Measurements from ENCODE around the gene KCNT1.

KCNT1 gene

DNA sequence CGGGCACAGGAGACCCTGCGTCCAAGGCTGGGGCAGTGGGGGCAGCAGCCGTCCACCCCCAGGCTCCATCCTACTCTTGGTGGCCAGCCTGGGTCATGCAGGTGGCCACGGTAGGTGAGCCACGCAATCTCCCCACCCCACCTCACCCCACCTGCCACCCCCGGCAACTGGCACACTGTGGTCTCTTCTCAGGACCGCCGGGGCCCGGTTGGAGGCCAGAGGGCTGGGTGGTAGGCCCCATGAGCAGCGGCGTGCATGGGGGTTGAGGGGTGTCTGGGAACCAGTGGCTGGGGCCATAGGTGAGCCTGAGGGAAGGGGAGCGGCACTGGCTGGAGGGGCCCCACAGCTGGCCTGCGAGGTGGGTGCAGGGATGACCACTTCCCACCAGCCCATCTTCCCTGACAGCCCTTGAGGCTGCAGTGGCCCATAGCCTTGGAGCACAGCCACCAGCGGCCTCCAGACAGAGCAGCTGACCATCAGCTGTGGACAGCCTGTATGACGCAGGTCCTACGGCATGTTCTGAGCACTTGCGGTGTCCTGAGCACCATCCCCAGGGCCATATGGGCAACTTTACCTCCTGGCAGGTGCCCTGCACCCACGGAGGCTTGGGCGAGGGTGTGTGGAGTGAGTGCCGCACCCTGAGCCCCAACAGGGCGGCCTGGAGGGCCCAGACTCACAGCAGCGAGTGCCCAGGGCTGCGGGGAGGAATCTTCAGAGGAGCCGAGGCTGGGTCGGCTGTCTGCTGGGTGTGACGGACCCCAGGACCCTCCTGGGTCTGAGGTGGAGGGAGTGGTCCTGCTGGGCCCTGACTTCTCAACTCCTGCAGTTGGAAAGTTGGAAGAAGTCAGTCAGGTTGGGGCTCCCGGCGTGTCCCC, 47.4 kb downstream of the KCNT1 start:
- DNase-seq, result no peak

DNA sequence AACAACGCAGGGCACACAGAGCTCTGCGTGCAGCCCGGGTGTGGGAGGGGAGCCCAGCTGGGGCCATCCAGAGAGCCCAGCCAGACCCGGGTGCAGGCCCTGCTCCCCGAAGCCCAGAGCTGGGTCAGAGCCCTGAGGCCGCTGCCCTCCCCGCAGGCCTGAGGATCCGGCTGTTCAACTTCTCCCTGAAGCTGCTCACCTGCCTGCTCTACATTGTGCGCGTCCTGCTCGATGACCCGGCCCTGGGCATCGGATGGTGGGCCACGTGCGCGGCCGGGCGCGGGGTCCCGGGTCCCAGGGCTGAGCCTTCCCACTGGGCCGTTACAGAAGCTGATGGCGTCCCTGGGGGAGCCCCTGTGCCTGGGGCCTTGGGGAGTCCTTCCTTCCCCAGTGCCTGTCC, 48.8 kb downstream of the KCNT1 start:
- no peak for DNase-seq

GRCh38 chr9:135751501-135751900, 49.5 kb downstream of the KCNT1 start:
- no peak for DNase-seq

- DNase-seq, result no peak
Measured at GRCh38 chr9:135752281-135753204, 50.6 kb downstream of the KCNT1 start.

- no peak for DNase-seq
Measured at GRCh38 chr9:135753391-135754105, 51.6 kb downstream of the KCNT1 start.

DNA sequence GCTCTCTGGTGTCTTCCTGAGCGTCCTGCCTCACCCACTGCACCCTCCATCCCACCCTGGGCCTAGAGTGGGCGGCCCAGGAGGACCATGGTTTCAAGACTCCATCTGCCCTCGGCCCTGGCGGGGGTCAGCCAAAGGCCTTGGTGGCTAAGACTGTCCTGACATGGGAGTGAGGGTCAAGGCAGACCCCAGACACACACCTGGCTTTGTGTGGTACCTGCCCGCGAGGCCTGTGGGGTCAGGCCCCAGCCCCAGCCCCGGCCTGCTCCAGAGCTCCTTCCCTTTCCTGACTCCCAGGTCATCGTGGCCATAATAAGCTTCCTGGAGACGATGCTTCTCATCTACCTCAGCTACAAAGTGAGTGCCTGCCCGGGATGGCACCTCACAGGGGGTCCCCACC, 54.6 kb downstream of the KCNT1 start:
- no peak for DNase-seq

DNA sequence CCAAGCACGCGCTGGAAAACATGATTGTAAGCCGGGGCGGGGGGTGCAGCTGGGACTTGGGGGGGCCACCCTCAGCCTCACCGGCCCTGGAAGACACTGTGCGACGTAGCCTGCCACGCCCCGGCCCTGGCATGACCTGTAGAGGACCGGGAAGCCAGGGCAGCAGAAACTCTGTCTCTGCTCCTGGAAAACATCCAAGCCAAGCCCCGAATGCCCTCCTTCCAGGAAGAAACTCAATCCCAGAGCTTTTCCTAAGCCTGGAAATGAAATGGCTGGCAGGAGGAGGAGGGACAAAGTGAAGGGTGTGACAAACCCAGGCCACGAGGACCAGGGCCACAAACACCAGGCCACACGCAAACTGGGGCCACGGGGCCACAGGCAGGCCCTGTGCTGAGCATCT, 55.4 kb downstream of the KCNT1 start:
- no peak for DNase-seq

- no peak for DNase-seq
Measured at GRCh38 chr9:135758056-135758455, 56.1 kb downstream of the KCNT1 start.

- no peak for DNase-seq
Measured at GRCh38 chr9:135758870-135759269, 56.9 kb downstream of the KCNT1 start.

- DNase-seq, result no peak
Measured at GRCh38 chr9:135759676-135760300, 57.8 kb downstream of the KCNT1 start.

DNA sequence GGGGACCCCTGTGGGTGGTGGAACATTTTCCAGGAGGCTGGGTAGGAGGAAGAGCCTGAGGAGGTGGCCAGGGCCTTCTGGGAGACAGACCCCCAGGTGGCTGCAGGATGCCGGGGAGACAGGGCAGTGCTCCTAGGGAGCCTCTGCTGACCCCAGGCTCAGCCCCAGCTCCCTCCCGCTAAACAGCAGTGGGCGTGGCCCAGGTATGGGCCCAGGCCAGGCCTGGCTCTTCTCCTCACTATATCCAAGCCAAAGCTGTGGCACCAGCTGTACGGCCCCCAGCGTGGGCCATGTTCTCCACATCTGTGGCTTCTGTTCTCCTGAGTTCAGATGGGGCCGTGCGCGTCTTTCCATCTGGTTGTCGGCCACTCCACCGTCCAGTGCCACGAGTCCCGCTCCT, 58.5 kb downstream of the KCNT1 start:
- no peak for DNase-seq

GRCh38 chr9:135761150-135761844, 59.3 kb downstream of the KCNT1 start:
- no peak for DNase-seq

DNA sequence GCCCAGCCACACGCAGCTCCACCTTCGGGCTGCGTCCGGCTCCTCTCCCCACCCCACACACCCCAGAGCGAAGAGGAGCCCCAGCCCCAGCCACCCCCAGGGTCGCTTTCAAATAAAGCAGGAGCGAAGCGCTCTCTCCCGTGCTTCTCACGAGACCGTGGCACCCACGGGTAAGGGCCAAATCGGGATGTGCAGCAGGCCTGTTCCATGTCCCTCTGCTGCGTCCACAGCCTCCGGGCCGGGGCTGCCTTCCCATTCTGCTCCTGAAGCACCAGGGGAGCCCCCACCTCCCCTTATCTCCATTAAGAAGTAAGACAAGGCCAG, 59.8 kb downstream of the KCNT1 start:
- no peak for DNase-seq

DNA sequence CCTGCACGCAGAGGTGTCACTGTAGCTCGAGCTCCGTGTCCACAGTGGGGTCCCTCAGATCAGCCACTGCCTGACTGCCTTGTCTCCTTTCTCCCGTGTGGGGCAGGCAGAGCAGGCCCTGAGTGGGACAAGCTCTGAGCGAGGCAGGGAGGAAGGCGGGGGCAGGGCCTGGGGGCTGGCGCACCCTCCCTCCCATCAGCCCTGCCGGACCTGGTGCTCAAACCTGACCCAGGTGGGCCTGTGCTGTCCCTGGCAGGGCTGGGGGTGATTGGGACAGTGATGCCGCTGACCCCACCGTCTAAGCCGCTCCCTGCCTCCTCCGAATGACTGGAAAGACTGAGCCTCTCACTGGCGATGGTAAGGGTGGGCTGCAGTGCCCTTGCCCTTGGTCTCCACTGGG, 60.9 kb downstream of the KCNT1 start:
- DNase-seq, result no peak

- no peak for DNase-seq
Measured at GRCh38 chr9:135763716-135764446, 61.9 kb downstream of the KCNT1 start.

- no peak for DNase-seq
Measured at GRCh38 chr9:135764731-135765130, 62.7 kb downstream of the KCNT1 start.

GRCh38 chr9:135765416-135765815, 63.4 kb downstream of the KCNT1 start:
- DNase-seq, result no peak

DNA sequence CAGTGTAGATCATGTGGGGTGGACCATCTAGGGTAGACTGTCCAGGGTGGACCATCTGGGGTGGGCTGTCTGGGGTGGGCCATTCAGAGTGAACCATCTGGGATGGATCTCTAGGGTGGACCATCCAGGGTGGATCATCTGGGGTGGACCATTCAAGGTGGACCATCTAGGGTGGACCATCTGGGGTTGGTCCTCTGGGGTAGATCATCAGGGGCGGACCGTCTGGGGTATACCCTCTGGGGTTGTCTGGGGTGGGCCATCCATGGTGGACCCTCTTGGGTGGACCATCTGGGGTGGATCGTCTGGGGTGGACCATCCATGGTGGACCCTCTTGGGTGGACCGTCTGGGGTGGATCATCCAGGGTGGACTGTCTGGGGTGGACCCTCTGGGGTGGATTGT, 64.3 kb downstream of the KCNT1 start:
- DNase-seq, result no peak

- DNase-seq, result no peak
Measured at GRCh38 chr9:135766707-135767106, 64.7 kb downstream of the KCNT1 start.

DNA sequence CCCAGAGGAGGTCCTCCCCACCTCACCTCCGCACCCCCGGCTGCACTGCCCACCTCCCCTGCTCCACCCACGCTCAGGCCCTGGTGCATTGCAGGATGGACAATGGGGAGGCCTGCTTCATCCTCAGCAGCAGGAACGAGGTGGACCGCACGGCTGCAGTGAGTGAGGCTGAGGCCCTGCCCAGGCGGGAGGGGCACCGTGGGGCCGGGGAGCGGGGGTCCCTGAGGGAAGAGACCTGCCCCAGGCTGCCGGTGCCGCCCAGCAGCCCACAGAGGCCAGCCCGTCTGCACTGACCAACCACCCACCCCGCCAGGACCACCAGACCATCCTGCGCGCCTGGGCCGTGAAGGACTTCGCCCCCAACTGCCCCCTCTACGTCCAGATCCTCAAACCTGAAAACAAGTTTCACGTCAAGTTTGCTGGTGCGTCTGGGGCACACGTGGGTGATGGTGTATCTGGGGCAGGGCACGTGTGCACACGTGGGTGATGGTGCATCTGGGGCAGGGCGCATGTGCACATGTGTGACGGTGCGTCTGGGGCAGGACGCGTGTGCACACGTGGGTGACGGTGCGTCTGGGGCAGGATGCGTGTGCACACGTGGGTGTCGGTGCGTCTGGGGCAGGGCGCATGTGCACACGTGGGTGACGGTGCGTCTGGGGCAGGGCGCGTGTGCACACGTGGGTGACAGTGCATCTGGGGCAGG, 66.7 kb downstream of the KCNT1 start:
- no peak for DNase-seq
